Adipose tissue (tissue), 3 donors: ENCODE results near the gene ANXA2. TPM values are rescaled to one million over a fixed set of nuclear protein-coding genes. Genes with fewer than 3 reads are reported as not detected.

ENCODE experiments used
- polyA plus RNA-seq, 3 donors: library from polyadenylated mRNA; stranded (reverse); fragments of 200-250 nt; gene quantifications; one replicate each; pipeline ENCODE4 v1.2.3, GENCODE V29; 2013
- donor health status: healthy with polysubstance abuse.
- donor health status: Bipolar disorder and iron deficiency.
- donor health status: healthy.

ANXA2 gene
- polyA plus RNA-seq, 3 donors, result 269 to 1,224 (median 987) TPM

Other genes with a start within 250 kb of the ANXA2 start
- gene ICE2, start 81.2 kb upstream of the ANXA2 start, polyA plus RNA-seq, result 10 to 100 TPM in 1 of 3 donors, 1 to 10 TPM in 2; 7.2 to 13.2 (median 9.6) TPM